ENCODE measurements around the gene OSBPL3.

- TF ChIP-seq CTCF (IDR thresholded peaks at IDR 0.05), result no peak
- no peak for TF ChIP-seq POLR2A (IDR thresholded peaks at IDR 0.05)
Observed at GRCh38 chr7:24825931-24826661, 153.9 kb downstream of the OSBPL3 start.

All from body of pancreas (tissue), 4 donors.